Measurements from ENCODE around the gene MARCHF9.

The MARCHF9 gene

DNA sequence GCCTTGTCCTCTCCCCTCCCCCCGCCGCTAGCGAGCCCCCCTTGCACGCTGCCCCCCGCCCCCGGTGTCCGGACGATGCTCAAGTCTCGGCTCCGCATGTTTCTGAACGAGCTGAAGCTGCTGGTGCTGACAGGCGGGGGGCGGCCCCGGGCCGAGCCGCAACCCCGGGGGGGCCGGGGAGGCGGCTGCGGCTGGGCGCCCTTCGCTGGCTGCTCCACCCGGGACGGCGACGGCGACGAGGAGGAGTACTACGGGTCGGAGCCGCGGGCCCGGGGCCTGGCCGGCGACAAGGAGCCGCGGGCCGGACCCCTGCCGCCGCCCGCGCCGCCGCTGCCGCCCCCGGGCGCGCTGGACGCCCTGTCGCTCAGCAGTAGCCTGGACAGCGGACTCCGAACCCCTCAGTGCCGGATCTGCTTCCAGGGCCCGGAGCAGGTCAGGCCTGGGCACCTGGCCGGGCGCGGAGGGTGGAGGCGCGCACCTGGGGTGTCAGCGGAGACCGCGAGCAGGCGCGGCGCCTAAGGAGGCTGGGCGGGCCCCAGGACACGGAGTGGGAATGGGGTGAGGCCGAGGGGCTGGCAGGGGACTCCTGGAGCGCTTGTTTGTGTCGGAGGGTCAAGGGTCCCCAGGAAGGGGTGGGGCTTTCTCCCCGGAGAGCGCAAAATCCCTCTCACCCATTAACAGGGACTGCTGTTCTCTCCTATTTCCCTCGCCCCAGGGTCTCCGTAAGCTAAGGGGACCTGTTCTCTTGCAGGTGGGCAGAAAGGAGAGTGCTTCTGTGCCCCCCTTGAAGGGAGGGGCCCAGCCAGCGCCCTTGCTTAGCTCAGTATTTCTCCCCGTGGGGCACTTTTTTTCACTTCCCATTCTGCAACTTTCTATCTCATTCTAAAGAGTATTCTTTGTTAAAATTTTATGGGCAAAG lies 810 bp downstream of the MARCHF9 start:
- DNase-seq = peak in 1 of 2 experiments; percentile 22

DNA sequence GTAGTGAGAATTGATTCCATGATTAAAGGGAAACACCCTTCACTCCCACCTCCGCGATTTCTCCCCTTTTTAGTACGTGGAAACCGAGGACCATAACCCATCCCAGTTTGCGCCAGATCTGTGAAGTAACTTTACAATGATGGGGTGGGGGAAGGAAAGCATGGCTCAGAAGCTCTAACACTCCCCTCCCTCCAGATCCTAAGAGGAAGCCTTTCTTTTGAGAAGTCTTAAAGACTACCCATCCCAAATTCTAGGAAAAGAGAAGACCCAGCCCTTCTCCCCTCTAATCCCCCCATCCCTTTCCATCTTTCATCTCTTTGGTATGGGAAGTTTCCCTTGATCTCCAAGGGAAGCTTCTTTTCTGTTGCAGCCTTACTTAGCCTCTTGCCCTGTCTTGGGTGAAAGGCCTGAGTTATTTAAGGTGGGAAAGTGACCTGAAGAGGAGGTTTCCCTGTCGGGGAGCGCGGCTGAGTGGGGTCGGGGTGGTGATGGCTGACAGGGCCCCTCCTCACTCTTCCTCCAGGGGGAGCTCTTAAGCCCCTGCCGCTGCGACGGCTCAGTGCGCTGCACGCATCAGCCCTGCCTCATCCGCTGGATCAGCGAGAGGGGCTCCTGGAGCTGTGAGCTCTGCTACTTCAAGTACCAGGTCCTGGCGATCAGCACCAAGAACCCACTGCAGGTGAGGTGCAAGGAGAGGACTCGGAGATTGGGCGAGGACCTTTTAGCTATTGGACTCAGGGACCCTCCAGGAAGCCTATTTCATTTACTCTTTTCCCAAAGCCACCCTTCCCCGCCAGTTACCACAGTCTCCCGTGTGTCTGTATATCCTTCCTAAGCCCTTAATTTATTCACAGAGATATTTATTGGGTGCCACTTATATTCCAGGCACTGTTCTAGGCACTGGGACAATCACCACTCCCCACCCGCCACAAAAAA lies 1.8 kb downstream of the MARCHF9 start:
- peak in 1 of 2 experiments; percentile 33 for DNase-seq

DNA sequence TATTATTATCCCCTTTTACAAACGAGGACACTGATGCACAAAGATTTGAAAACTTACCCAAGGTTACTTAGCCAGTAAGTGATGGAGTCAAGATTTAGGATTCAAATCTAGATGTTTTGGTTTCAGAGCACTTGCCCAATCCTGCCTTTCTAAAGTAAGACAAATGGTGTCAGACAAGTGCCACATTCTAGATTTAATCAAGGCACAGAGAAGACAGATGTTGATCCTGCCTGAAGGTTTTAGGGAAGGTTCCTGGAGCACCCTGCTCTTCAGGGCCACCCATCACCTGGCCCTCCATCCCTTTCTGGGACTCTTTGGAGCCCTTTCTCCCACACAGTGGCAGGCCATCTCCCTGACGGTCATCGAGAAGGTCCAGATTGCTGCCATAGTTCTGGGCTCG lies 2.9 kb downstream of the MARCHF9 start:
- no peak for DNase-seq

DNA sequence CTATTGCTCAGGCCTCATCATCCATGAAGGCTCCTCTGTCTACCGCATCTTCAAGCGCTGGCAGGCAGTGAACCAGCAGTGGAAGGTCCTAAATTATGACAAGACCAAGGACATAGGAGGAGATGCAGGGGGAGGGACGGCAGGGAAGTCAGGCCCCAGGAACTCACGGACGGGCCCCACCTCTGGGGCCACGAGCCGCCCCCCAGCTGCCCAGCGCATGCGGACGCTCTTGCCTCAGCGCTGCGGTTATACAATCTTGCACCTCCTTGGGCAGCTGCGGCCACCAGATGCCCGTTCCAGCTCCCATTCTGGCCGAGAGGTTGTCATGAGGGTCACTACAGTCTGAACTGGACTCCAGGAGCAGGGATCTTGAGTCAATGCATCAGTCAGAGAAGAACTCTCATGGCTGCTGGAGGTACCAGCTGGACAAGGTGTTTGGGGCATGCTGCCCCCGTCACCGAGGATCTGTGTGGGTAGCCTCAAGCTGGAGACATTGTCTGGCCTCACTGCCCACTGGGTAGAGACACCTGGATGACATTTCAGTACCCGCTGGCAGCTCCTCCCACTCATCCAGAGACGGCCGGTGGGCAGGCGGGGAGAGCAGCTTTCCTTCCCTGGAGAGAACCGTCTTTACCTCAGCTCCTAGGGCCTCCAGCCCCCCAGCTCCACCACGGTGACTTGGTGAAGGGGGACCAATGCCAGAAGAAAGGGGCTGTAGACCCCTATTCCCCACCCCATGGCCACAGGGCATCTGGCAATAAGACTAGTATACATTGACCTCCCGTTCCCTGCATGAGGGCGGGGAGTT lies 3.9 kb downstream of the MARCHF9 start:
- no peak for DNase-seq

DNA sequence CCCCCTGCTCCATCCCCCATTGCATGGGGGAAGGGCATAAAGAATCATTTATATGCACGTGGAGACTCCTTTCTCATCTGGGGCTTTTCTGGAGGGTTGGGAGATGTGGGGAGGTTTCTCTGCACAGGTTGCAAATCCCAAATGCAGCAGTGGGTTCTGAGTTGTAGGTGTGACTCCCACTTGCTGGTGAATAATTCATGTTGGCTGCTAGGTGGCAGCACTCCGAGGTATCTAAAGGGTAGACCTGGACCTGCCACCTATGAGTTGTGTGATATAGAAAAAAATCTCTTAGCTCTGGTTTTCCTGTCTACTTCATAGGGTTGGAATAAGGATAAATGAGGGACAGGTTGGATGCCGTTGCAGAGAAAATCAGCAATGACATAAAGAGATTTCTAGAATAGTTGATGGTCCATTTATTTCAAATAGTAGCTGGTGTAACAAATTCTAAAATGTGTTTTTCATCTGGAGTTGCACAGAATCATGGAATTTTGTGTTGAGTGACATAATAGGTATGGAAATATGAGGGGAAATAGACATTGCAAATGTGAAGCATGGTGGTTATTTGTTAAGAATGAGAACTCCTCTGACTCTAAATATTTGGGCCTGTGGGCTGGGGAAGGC lies 4.6 kb downstream of the MARCHF9 start:
- DNase-seq = peak in 1 of 2 experiments; percentile 40

DNA sequence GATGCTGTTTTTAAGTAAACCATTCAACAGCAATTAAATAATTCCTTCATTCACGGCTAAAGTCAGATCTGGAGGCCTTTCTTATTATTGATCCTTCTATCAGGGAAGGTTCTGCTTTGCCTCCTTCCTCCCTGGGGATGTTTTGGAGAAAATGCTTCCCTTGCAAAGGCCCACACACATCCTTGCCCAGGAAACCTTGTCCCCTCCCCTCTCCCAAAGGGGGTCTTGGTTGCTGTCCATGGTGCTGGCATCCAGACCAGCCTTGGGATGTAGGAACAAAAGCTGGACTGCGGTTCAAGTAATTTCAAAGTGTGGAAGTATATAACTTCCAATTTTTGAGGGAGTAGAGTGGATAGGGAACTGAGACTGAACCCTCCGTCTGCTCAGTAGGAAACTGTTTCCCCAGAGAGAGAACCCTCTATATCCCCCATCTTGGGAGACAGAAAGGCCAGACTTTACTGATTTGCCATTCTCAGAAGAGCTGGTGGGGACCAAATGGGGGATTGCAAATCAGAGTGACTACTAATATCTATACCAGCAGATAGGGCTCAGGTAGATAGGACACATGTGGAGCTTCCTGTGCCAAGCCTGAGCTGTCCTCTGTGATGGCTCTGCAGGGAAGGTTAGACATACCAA lies 5.6 kb downstream of the MARCHF9 start:
- DNase-seq = no peak

DNA sequence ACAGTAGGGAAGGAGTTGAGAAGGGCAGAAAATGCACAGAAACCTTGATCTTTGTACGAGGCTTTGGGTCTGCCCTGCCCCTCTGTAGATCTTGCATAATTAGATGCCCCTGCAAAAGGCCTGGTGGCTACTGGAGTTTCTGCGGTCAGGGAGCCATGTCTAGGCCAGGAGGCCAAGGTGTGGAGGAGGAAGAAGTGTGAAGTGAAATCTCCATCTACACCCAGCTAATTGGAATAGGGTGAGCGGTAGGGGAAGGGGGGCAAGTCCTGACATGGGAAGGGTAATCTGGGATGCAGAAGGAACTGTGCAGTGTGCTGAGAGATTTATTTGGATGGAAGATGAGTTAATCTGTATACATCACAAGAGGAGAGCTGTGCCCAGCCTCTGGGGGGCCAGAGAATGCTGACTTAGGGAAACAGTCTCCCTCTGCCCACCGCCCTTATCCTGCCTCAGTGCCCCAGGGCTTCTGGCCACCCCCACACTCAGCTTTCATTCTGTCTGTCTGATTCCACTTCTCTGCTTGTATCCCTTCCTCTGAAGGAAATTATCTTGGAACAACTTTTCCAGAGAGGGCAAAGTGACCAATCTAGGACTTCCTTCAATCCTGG lies 6.6 kb downstream of the MARCHF9 start:
- no peak for DNase-seq

DNA sequence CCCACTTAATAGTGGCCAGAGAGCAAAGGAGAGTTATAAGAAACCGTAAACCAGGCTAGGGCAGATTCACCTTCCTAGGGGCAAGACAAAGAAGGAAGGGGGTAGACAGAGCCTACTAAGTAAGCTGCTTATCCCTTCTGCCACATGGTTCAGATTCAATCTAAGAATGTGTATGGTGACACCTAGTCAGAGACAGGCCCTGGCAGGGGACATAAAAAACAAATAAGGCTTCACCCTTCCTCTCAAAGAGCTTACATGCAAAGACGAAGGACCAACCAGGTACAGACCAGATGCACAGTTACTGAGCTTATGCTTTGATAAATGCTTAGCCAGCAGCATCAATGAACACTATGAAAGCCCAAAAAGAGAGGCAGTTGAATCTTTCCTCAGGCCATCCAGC lies 7.6 kb downstream of the MARCHF9 start:
- DNase-seq = peak in 1 of 2 experiments; percentile 19

DNA sequence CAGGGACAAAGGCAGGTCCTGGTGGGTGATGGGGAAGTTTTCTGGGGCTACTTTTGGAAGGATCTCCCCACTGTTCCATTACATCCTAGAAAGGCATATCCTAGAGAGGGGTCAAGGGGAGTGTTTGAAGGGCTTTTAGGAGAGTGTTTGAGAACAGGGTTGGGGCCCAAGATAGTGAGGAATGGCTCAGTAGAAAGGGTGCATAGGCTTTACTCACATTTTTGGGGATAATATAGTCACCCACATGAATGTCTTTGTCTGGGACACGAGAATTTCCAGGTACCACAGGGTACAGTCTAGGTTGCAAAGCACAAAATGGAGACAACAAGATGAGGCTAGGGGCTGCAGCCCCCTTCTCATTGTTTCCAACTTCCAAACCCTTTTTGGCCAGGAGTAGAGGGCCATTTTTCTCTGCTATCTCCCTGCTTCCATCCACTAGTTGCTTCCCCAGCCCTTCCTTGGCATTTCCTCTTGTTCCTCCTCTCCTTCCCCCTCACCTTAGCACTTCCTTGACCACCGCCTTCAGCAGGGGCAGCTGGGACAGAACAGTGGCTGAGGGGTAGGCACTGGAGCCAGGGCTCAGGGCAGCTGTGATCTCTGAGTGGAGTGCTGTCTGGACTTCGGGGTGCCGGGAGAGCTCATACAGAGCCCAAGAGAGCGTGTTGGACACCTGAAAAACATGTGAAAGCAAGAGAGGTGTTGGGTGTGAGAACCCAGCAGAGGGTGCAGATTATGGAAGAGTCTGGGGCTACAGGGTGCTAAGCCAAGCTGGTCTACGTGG lies 9.2 kb downstream of the MARCHF9 start:
- DNase-seq = no peak

DNA sequence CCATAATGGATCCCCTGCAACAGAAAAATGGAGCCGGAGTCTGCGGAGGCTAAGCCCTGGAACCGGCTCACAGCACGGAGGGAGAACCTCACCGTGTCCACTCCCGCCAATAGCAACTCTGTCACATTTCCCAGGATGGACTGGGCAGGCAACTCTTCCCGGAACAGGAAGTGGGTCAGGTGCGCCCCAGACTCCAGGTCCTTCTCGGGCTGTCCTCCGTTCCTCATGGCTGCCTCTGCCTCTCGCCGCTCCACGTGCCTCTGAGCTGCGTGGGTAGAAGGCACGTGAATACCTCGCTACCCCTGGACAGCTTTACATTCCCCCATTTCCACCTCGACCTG lies 9.7 kb downstream of the MARCHF9 start:
- DNase-seq = no peak

DNA sequence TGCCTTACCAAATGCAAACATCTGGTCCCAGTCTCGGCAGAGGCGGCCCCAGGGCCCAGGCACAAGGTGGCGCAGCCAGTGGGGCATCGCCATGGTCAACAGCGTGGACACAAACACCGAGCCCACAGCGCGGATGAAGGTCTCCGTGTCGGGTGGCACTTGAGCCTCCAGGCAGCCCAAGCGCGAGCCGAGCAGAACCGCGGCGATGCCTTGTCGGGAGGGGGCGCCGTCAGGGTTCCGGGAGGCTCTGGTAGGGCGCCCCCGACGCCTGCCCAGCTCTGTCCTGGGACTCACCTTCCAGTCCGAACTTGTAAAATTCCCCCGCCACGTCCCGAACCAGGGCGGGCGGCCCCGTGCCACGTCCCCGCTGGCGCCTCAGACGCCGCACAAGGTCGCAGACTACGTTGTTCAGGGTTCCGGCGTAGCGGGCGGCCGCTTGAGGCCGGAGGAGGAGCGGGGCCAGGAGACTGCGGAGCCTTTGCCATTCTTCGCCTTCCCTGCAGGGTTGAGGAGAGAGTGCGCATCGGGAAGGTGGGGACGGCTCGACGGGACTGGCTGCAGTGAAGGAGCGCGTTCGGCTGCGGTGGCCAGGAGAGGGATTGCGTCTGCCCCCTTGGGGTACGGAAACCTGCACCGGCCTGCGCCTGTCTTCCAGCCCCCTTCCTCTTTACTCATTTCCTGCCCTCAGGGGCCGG lies 10.2 kb downstream of the MARCHF9 start:
- DNase-seq = peak in 1 of 2 experiments; percentile 48

DNA sequence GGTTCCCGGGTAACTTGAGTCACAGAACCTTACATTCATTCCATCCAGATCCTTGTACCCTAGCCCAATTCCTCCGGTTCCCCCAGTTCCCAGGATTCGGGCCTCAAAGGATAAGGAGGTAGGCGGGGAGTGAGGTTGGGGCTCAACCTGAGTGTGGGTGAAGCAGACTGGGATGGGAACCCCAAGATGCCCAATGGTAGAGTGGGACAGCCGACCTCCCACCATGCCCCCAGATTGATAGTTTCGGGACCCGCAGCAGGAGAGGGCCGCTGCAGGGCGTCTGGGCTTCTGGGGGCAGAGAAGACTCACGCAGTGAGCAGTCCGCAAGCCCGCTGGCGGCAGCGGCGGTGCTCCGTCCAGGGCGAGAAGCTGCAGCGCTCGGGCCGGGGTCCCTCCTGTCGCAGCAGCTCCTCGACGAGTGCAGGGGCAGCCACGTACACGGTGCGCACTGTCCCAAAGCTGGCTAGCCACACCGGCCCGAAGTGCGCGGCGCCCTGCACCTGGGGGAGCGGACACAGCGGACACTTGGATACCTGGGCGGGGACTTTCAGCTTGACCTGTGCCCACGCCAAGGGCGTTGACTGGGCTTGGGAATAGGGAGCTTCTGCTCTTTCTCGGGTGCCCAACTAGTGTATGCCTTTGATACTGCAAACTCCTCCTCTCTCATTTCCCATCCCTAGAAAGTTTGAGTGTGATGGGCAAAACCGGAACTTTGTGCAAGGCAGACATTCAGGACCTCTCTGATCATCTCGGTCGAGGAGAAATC lies 11.0 kb downstream of the MARCHF9 start:
- peak in 1 of 2 experiments; percentile 39 for DNase-seq

DNA sequence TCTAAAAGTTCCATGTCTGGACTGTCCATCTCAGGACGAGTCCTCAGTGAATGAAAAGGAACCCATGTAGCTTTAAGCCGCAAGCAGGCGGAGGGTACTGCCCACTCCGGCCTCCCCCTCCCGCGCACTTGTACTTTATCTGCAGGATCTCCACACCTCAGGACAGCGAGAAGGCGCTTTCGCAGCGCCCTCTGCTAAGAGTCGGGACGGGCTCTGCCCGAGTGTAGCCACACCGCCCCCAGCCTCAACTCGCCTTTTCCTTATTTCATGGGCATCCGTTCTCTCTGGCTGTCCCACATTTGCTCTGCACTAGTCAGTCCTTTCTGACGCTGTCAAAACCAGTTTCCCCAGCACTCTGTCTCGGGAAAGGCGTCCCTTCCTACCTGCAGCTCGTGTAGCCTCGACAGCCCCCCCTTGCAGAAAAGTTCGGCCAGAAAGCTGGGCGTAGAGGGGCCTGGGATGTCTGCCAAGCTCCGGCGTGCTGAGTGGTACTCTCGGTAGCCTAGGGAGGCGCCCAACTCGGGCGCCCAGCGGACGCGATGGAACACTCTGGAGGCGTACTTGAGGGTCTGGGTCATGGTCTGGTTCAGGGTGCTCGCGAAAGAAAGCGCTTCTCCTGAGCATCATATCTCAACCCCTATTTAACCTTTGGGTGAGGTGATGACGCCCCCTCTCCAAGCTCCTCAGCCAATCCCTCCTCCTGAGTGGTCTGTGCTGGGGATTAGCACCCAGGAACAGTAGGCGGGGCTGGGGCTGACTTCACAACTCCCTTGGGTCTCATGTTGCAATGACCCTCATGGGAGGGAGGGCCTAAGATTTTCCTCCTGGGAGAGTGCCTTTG lies 11.8 kb downstream of the MARCHF9 start, which contains the start of gene CYP27B1:
TSS of gene CYP27B1 (minus strand) at position 615 of the 841 bp plus-strand sequence. CDS start at position 578, 37 bp downstream.
- peak; percentile 72 to 88 for DNase-seq

DNA sequence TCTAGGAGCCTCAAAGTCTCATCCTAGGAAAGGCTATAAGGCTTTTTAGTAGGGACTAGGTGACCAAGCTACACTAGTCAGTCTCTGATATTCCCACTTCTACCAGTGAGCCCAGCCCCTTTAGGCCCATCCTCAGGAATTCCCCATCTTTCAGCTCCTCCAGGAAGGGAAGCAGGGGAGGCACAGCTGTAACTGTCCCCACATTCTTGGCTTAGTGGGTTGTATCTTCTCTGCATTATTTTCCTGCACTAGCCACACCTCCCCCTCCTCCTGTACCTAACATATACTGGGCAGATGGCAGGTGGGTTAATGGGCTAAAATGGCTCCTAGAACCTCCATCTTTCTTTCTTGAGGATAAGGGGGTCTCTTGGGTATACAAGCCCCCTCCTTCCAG lies 12.4 kb downstream of the MARCHF9 start:
- DNase-seq = peak in 1 of 2 experiments; percentile 48

DNA sequence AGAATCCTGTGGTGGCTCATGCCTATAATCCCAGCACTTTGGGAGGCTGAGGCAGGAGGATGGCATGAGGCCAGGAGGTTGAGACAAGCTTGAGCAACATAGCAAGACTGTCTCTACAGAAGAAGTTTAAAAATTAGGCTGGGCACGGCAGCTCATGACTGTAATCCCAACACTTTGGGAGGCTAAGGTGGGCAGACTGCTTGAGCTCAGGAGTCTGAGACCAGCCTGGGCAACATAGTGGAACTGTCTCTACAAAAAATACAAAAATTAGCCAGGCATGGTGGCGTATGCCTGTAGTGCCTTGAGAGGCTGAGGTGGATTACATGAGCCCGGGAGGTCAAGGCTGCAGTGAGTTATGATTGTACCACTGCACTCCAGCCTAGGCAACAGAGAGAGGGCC lies 13.0 kb downstream of the MARCHF9 start:
- DNase-seq = no peak

DNA sequence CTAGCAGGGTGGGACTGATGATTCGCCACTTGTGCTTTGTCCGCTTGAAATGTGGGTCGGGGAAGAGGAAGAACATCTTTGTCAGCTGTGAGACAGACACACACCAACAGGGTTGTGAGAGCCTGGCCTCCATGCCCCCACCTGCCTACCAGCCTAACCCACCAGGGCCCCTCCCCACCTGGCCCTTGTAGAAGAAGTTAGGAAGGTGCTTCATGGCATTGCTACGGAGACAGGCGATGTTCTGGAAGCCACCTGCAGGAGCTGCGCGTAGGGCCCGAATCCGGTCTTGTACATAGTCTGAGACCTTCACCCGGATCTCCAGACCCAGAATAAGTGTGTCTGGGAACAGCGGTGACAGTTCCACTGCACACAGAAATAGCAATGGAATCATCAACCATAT lies 14.7 kb downstream of the MARCHF9 start:
- no peak for DNase-seq

DNA sequence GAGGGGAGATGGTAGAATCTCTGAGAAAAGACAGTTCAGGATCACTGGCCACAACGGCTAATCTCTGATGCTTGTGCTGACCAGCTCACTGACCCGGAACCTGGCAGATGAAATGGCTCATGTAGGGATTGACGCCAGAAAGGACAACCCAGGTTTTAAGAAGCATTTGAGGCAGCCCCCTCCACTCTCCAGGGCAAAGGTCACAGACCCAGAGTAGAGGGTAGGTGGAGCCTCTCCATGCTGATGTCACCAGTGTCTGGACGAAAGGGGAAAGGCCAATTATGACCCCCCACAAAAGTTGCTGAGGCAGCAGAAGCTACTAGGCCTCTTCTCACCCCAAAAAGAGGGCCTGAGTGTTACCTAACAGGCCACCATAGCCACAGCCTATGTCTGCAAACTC lies 15.8 kb downstream of the MARCHF9 start:
- no peak for DNase-seq
